DMS 273 (cell line): ENCODE results near the gene FGD6.
"Not testable (repeated sequence)": the region's sequence is repeated elsewhere in the genome, so short reads cannot be mapped to it uniquely, and the experiment has no call there.

ENCODE experiments used
- DNase-seq: peaks from one replicate; lab custom pipeline; 2025; ENCODE audit not compliant: unreplicated experiment; lab: John Stamatoyannopoulos, UW

Gene FGD6

DNA sequence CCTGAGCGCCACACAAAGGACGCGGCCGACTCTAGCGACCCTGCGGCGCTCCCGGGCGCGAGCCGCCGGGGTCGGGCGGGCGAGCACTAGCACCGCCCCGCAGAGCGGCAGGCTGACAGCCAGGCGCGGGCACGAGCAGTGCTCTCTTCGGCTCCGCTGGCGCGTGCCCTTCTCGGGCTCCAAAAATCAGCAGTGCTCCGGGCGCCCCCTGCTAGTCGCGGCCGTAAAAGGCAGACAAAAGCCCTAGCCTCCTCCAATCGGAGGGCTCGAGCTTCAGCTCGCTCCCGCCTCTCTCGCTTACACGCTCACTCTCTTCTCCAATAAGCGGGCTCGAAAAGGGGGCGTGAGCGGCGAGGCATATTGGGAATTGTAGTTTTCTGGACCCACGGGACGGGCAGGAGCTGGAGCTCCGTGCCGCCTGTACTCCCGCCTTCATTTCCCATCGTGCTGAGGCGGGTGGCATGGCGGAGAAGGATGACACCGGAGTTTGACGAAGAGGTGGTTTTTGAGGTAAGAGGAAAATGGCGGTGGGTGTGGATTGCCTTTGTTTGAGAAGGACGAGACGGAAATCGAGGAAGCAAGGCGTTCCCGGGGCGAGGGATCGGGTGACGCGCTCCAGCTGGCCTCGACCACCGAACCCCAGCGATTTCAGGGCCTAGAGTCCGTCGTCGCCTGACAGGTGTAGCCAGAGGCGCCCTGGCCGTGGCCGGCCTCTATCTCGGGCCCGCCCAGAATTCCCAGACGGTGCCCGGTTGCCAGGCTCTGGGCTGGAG, at the start of gene FGD6, which contains the start of gene VEZT:
TSS of gene FGD6 (minus strand) at position 91 of the 773 bp plus-strand sequence. CDS start 227 bp downstream, outside the sequence.
TSS of gene VEZT (plus strand) at position 431 of the 773 bp plus-strand sequence. CDS start at position 475, 44 bp downstream.
- DNase-seq, result peak; percentile 99

DNA sequence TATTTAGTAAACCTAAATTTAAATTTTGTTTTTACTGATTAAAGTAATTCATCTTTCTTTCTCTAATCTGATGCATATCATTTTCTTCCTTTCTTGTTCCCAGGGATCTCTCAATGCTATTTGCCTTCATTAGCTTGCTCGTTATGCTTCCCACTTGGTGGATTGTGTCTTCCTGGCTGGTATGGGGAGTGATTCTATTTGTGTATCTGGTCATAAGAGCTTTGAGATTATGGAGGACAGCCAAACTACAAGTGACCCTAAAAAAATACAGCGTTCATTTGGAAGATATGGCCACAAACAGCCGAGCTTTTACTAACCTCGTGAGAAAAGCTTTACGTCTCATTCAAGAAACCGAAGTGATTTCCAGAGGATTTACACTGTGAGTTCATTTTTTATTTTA, 49.0 kb upstream of the FGD6 start:
- DNase-seq, result no peak

DNA sequence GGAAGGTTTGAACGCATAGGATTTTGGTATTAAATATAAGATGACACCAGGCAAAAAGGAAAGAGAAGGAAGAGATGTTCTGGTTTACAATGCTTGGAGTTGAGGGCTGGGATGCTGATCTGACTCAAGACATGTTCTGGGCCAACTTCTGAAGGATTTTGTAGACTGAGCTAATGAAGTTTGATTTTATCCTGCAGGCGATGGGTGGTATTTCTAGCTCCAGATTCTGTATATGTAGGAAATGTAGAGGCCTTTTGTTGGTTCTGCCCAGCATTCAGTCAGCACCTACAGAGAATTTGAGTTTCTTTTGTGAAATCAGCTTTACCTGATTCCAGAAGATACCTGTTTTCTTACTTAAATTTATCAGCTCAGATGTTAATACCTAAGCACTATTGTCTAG, 48.5 kb upstream of the FGD6 start:
- no peak for DNase-seq

DNA sequence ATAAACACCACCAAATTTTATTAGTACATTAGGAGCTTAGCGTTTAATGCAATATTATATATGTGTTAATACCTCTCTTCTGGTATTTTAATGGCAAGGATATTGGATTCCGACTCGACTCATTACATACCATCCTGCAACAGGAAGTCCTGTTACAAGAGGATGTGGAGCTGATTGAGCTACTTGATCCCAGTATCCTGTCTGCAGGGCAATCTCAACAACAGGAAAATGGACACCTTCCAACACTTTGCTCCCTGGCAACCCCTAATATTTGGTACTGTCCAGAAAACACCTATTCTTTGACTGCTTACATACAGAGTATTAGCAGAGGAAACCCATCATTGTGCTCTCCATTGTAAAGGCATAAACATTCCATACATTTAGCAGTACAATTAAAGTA, 45.5 kb upstream of the FGD6 start:
- no peak for DNase-seq

DNA sequence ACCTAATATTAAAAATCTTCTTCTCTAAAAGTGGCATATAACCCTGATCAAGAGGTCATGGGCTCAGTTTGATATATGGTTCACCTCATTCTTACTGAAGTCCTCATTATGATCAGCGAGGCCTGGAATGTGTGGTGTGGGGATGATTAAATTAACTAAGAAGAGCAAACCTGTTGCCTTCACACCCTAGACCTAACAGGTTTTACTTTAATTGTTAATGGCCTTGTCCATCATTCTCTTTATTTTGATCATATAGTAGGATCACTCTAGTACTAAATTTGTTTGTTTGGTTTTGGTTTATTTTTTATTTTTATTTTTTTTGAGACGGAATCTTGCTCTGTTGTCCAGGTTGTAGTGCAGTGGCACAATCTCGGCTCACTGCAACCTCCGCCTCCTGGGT, 43.8 kb upstream of the FGD6 start:
- DNase-seq, result no peak

- no peak for DNase-seq
These were observed 42.1 kb upstream of the FGD6 start for GRCh38 chr12:95259368-95259767.

- no peak for DNase-seq
These were observed 41.5 kb upstream of the FGD6 start for GRCh38 chr12:95258803-95259202.

GRCh38 chr12:95258151-95258550, 40.9 kb upstream of the FGD6 start:
- no peak for DNase-seq

GRCh38 chr12:95257541-95257940, 40.3 kb upstream of the FGD6 start:
- no peak for DNase-seq

GRCh38 chr12:95253386-95253785, 36.1 kb upstream of the FGD6 start:
- DNase-seq, result no peak

DNA sequence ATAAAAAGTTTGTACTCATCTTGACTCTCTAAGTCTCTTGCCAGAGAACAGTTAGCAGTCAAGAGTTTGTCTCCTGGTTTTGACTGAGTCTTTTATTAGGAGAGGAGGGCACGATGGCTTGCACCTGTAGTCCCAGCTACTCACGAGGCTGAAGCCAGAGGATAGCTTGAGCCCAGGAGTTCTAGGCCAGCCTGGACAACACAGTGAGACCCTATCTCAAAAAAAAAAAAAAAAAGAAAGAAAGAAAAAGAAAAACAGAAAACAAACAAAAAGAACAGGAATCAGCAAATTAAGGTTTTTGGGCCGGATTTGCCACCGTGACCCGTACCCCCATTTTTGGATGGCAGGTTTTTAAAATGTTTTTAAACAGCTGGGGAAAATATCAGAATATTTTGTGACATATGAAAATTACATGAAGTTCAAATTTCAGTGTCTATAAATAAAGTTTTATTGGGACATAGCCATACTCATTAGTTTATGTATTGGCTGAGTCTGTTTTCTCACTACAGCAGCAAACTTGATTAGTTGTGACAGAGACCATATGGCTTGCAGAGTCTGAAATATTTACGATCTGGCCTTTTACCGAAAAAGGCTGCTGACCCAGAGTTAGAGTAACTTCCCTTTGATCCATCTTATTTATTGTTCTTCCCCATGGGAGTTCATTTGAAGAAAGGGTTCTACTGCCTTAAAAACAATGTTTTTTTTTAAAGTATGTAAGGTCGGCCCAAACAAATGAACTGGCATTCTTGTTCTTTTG, 31.5 kb upstream of the FGD6 start:
- DNase-seq, result peak; percentile 34

DNA sequence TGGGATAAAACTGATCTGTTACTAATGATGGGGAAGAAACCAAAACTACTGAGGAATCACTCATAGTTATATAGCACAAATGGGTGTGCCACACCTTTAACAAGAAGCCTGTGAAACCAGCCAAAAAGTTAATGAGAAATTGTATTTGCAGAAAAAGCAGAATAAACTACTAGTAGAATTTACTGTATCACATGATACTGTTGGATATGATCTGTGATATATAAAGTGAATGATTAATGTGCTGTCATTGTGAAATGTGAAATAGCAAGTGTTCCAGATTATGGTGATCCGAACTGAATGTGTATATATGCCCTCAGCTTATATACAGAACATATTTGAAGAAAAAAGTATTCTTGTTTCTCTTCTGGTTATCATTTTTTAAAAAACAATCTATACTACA, 30.8 kb upstream of the FGD6 start:
- no peak for DNase-seq

DNA sequence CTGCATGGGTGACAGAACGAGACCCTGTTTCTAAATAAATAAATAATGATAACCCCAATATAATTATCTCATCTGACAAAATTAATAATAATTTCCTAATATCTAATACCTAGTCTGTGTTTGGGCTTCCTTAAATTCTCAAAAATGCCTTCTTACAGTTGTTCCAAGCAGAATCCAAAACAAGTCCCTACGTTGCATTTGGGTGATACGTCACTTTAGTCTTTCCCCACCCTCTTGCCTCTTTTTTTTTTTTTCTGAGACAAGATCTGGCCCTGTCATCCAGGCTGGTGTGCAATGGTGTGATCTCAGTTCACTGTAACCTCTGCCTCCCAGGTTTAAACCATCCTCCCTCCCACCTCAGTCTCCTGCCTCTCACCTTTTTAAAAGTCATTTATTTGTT, 27.1 kb upstream of the FGD6 start:
- DNase-seq, result no peak

- no peak for DNase-seq
These were observed 26.4 kb upstream of the FGD6 start for GRCh38 chr12:95243497-95244183.

DNA sequence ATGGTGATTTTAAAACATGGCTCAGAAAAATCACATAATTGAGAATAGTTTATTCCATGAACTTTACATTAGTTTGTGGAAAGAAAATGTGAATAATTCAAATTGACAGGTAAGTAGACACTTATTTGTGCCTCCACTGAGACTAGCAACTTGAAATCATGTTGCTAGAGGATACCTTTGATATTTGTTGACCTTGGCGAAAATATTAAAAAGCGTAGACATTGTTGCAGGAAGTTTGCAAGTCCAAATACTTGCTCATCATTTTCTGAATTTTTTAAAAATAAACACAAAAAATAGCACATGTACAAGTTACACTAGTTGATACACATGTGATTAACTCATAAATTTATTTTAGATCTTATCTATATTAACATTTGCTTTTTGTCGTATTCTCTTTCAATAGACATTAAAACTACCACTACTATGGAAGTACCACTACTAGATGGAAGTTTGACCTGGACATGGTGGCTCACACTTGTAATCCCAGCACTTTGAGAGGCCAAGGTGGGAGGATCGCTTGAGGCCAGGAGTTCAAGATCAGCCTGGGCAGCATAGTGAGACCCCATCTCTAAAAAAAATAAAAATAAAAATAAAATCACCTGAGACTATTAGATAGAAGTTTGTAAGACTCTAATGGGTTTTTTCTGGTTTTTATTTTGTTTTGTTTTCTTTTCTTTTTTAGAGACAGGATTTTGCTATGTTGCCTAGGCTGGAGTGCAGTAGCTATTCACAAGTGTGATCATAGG, 24.7 kb upstream of the FGD6 start:
- no peak for DNase-seq

DNA sequence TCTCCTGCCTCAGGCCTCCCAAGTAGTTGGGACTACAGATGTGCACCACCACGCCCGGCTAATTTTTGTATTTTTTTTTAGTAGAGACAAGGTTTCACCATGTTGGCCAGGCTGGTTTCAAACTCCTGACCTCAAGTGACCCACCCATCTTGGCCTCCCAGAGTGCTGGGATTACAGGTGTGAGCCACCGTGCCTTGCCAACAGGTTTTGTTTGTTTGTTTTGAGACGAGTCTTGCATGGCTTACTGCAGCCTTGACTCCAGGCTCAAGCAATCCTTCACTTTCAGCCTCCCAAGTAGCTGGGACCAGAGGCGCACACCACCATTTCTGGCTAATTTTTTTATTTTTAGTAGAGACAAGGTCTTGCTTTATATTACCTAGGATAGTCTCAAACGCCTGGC, 23.9 kb upstream of the FGD6 start:
- DNase-seq, result not testable (repeated sequence)

DNA sequence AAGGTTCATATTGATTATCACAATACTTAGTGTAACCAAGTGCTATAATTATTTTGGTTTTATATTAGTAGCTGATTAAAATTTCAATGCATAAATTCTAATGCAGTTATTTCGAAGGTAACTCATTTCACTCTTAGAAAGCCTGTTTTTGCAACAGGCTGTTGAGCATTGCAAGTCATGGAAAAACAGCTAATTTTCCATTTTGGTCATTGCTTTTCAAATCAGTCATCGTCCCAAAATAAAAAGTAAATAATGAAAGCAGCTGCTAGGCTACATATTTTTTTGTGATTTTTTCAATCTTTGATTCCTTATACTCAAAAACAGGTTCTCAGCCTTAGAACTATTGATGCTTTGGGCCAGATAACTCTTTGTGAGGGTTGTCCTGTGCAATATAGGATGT, 23.3 kb upstream of the FGD6 start:
- DNase-seq, result no peak

- not testable (repeated sequence) for DNase-seq
These were observed 22.6 kb upstream of the FGD6 start for GRCh38 chr12:95239835-95240234.

DNA sequence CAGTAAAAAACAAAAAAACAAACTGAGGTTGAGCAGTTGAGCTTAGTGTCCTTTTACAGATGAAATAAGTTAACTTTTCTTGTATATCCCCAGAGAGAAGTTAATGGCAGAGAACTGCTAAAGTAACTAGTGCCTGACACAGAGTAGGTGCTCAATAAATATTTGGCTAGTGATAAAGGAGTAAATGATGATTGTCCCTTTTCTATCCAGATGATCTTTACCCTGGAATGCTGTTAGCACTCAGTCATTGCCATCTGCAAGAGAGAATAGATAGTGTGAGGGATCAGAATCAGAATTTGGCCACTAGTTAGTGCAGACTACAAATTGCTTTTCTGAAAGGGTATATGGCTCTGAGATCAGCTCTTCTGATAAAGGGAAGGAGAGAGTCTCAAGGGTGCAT, 21.9 kb upstream of the FGD6 start:
- DNase-seq, result no peak

- DNase-seq, result no peak
These were observed 20.9 kb upstream of the FGD6 start for GRCh38 chr12:95238150-95238549.

DNA sequence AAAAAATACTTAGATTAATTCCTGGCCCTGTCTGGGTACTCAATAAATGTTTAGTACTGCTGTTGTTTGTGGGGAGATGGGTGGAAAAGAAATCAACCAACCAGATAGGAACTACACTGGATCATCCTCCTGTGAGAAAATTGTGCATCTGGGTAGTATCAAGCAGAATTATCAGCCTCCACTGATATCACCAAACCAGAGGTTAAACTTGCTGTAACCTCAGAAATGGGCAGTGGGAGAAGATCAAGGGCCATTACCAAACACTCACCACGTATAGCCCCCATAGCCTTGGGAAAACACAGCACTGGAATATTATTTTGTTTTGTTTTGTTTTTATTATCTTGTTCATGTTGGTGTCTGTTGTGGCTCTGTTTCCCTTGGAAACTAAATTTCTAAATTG, 20.0 kb upstream of the FGD6 start:
- no peak for DNase-seq
